Activated CD4-positive, alpha-beta T cell treated with anti-CD3 and anti-CD28 coated beads for 24 hours (primary cell): ENCODE measurements around the gene RAB30.
A peak's percentile ranks its signal among the peaks of the same experiment; 100 is the strongest.

ENCODE experiments used
- DNase-seq, 2 donors: peaks; one replicate each; pipeline ENCODE4 v3.0.0-alpha.2; 2020; ENCODE audit warnings: low read depth in 2 of 2

The RAB30 gene

GRCh38 chr11:83070731-83071566 lies 748 bp downstream of the RAB30 start:
- DNase-seq = peak in 1 of 2 donors; percentile 7

- DNase-seq = no peak
Observed at GRCh38 chr11:83070044-83070701, 1.5 kb downstream of the RAB30 start.

GRCh38 chr11:83069441-83070043 lies 2.2 kb downstream of the RAB30 start:
- DNase-seq = no peak

GRCh38 chr11:83068568-83068967 lies 3.1 kb downstream of the RAB30 start:
- no peak for DNase-seq

GRCh38 chr11:83064011-83064410 lies 7.7 kb downstream of the RAB30 start:
- no peak for DNase-seq

- DNase-seq = no peak
Observed at GRCh38 chr11:83063073-83063754, 8.5 kb downstream of the RAB30 start.

GRCh38 chr11:83061883-83062282 lies 9.8 kb downstream of the RAB30 start:
- DNase-seq = no peak

- no peak for DNase-seq
Observed at GRCh38 chr11:83060965-83061364, 10.7 kb downstream of the RAB30 start.

GRCh38 chr11:83057721-83058120 lies 14.0 kb downstream of the RAB30 start:
- DNase-seq = no peak

- no peak for DNase-seq
Observed at GRCh38 chr11:83056611-83057010, 15.1 kb downstream of the RAB30 start.

- no peak for DNase-seq
Observed at GRCh38 chr11:83056204-83056603, 15.5 kb downstream of the RAB30 start.

GRCh38 chr11:83054904-83055380 lies 16.8 kb downstream of the RAB30 start:
- DNase-seq = no peak

GRCh38 chr11:83054001-83054400 lies 17.7 kb downstream of the RAB30 start:
- no peak for DNase-seq

- no peak for DNase-seq
Observed at GRCh38 chr11:83051760-83052671, 19.7 kb downstream of the RAB30 start.

- DNase-seq = no peak
Observed at GRCh38 chr11:83047515-83048225, 24.0 kb downstream of the RAB30 start.

GRCh38 chr11:83046621-83047172 lies 25.0 kb downstream of the RAB30 start:
- no peak for DNase-seq

GRCh38 chr11:83044958-83045712 lies 26.6 kb downstream of the RAB30 start:
- no peak for DNase-seq

- DNase-seq = no peak
Observed at GRCh38 chr11:83042964-83043711, 28.6 kb downstream of the RAB30 start.

GRCh38 chr11:83041126-83041525 lies 30.6 kb downstream of the RAB30 start:
- no peak for DNase-seq
